Measurements from ENCODE around the gene L3MBTL4. TPM values are rescaled to one million over a fixed set of nuclear protein-coding genes. Genes with fewer than 3 reads are reported as not detected.

L3MBTL4 gene
- total RNA-seq, 2 donors from 2014 or later, result 4.6 to 7.2 TPM

- peaks cover 3% of the 10 kb centered on the region for H3K9me3 Mint-ChIP-seq
- Histone ChIP-seq H3K4me1 (ENCODE audit: control insufficient read depth, insufficient read depth, low read length) (peaks cover 25% of the 10 kb centered on the region), H3K9ac (ENCODE audit: extremely low read depth, low read length, poor library complexity, severe bottlenecking) (no peak overlapping the region), H3K9me3 (ENCODE audit: control insufficient read depth, low read length) (peaks cover 9% of the 10 kb centered on the region), H3K36me3 (ENCODE audit: control insufficient read depth, insufficient read depth, low read length) (no peaks in the 10 kb centered on the region), H3K27me3 (ENCODE audit: control insufficient read depth, insufficient read depth, low read length, poor library complexity, severe bottlenecking) (no peaks in the 10 kb centered on the region), H3K27ac (ENCODE audit: low read depth, low read length) (no peak overlapping the region), H3K4me3 (ENCODE audit: low read length) (no peak overlapping the region)
- H3K4me1 Mint-ChIP-seq, result peaks cover 40% of the 10 kb centered on the region
- no peaks in the 10 kb centered on the region for H3K36me3 Mint-ChIP-seq (ENCODE audit: low read depth)
- DNase-seq, result no peak
- TF ChIP-seq CTCF (conservative IDR thresholded peaks at IDR 0.05), result no peak
- H3K27ac Mint-ChIP-seq, result no peak overlapping the region
- no peaks in the 10 kb centered on the region for H3K27me3 Mint-ChIP-seq (ENCODE audit: insufficient read depth)
- 89 to 93% methylated on average over 5 to 6 of the region's 6 CpGs for WGBS, 2 experiments (ENCODE audit: insufficient coverage in 1 of 2, insufficient read length in 1 of 2)
- no peak overlapping the region for H3K4me3 Mint-ChIP-seq
These were observed 46.7 kb downstream of the L3MBTL4 start for GRCh38 chr18:6368017-6368416.

GRCh38 chr18:6367208-6367607 lies 47.5 kb downstream of the L3MBTL4 start:
- no peaks in the 10 kb centered on the region for H3K36me3 Mint-ChIP-seq (ENCODE audit: low read depth)
- DNase-seq, result no peak
- peaks cover 7% of the 10 kb centered on the region for H3K9me3 ChIP-seq (ENCODE audit: control insufficient read depth, low read length)
- H3K4me1 ChIP-seq (ENCODE audit: control insufficient read depth, insufficient read depth, low read length), result peaks cover 25% of the 10 kb centered on the region
- TF ChIP-seq CTCF (conservative IDR thresholded peaks at IDR 0.05), result no peak
- H3K27me3 ChIP-seq (ENCODE audit: control insufficient read depth, insufficient read depth, low read length, poor library complexity, severe bottlenecking), result no peaks in the 10 kb centered on the region
- H3K27me3 Mint-ChIP-seq (ENCODE audit: insufficient read depth), result no peaks in the 10 kb centered on the region
- no peak overlapping the region for H3K4me3 Mint-ChIP-seq
- H3K4me3 ChIP-seq (ENCODE audit: low read length), result no peak overlapping the region
- H3K9me3 Mint-ChIP-seq, result peaks cover 2% of the 10 kb centered on the region
- H3K4me1 Mint-ChIP-seq, result peaks cover 40% of the 10 kb centered on the region
- no peak overlapping the region for H3K9ac ChIP-seq (ENCODE audit: extremely low read depth, low read length, poor library complexity, severe bottlenecking)
- no peak overlapping the region for H3K27ac ChIP-seq (ENCODE audit: low read depth, low read length)
- H3K36me3 ChIP-seq (ENCODE audit: control insufficient read depth, insufficient read depth, low read length), result no peaks in the 10 kb centered on the region
- H3K27ac Mint-ChIP-seq, result no peak overlapping the region
- WGBS, 2 experiments (ENCODE audit: insufficient coverage in 1 of 2, insufficient read length in 1 of 2), result 50 to 64% methylated on average over 2 to 3 of the region's 3 CpGs

GRCh38 chr18:6366776-6367175 lies 47.9 kb downstream of the L3MBTL4 start:
- Mint-ChIP-seq H3K4me3 (no peak overlapping the region), H3K9me3 (no peaks in the 10 kb centered on the region), H3K36me3 (ENCODE audit: low read depth) (no peaks in the 10 kb centered on the region), H3K27ac (no peak overlapping the region), H3K27me3 (ENCODE audit: insufficient read depth) (no peaks in the 10 kb centered on the region), H3K4me1 (peaks cover 40% of the 10 kb centered on the region)
- Histone ChIP-seq H3K27me3 (ENCODE audit: control insufficient read depth, insufficient read depth, low read length, poor library complexity, severe bottlenecking) (no peaks in the 10 kb centered on the region), H3K36me3 (ENCODE audit: control insufficient read depth, insufficient read depth, low read length) (no peaks in the 10 kb centered on the region), H3K4me1 (ENCODE audit: control insufficient read depth, insufficient read depth, low read length) (peaks cover 25% of the 10 kb centered on the region), H3K9ac (ENCODE audit: extremely low read depth, low read length, poor library complexity, severe bottlenecking) (no peak overlapping the region), H3K27ac (ENCODE audit: low read depth, low read length) (no peak overlapping the region), H3K9me3 (ENCODE audit: control insufficient read depth, low read length) (peaks cover 2% of the 10 kb centered on the region), H3K4me3 (ENCODE audit: low read length) (no peak overlapping the region)
- 40% methylated on average over 4 of the region's 4 CpGs; no CpG with 5 or more reads in 1 of the 2 experiments for WGBS, 2 experiments (ENCODE audit: insufficient coverage in 1 of 2, insufficient read length in 1 of 2)
- no peak for TF ChIP-seq CTCF (conservative IDR thresholded peaks at IDR 0.05)
- DNase-seq, result peak; percentile 70
